CD4-positive, alpha-beta T cell treated with Interleukin-17A for 4 hours (primary cell): ENCODE measurements around the gene ZW10.
"Not testable (repeated sequence)": the region's sequence is repeated elsewhere in the genome, so short reads cannot be mapped to it uniquely, and the experiment has no call there.

ENCODE experiments used
- DNase-seq: peaks from one replicate; pipeline ENCODE4 v3.0.0-alpha.2; 2020; ENCODE audit warnings: mixed read lengths

Gene ZW10

DNA sequence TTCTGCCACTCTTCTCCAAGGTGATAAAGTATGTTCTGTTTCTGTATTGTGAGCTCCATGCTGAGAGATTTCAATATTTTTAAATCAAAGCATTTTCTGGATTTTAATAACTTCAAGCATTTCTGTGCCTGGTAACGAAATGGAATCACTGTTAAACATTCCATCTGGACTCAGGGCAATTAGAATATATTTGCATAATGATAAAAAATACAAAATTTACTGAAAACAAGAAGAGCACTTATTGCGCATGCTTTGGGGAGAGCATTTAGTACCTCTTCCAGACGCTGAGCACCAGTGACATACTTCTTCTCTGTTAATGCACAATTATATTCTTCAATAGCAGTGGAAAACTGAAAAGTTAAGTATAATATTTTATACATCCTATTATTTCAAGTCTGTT, 13.3 kb downstream of the ZW10 start:
- no peak for DNase-seq

GRCh38 chr11:113752932-113753331, 20.6 kb downstream of the ZW10 start:
- no peak for DNase-seq

- no peak for DNase-seq
Observed at GRCh38 chr11:113736323-113736722, 37.2 kb downstream of the ZW10 start.

GRCh38 chr11:113732092-113732491, 41.4 kb downstream of the ZW10 start:
- no peak for DNase-seq

DNA sequence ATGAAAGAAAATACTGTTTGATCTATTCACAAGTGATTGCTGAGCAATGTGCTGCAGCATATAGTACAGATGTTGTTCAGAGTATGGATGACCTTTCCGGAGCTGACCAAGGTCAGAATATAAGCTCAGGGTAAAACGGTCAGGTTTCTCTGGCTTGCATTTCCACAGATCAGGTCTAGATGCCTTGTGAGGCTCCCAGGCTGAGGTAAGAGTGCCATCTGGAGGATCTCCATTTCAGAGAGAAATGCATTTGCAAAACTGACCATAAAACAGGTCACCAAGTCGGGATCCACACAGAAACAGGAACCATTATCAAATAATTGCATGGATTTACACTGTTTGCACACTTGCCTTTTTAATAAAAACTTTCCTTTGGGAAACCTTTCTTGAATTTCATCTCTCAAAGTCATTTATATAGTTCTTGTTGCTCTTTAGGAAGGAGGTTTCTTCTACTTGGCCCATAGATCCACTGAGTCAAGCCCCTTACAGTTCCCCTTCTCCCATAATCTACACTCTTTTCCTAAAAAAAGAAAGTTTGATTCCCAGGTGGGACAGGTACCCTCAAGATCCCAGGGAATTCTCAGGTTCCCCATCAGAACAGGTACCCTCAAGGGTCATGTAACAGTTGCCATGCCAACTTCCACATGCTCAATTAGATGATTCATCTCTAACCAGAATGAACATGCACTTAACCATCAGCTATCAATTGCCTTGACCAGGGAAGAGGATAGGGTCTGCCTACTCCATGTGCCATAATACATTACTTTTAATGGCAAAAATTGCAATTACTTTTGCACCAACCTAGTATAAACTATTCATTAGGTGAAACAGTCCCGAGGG, 42.4 kb downstream of the ZW10 start:
- DNase-seq: no peak

DNA sequence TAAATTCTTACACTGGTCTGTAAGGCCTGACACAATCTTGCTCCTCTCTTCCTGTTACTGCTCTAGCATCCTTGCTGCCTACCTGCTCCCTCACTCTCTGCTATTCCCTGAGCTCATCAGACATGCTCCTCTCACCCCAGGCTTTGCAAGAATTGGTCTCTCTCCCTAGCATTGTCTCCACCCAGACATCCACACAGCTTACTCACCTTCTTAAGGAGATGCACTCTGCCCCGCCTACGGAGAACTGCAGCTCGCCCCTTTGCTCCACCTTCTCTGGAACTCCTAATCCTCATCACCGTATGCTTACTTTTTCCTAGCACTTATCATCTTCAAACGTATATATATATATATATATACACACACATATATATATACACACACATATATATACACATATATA, 44.0 kb downstream of the ZW10 start:
- no peak for DNase-seq

DNA sequence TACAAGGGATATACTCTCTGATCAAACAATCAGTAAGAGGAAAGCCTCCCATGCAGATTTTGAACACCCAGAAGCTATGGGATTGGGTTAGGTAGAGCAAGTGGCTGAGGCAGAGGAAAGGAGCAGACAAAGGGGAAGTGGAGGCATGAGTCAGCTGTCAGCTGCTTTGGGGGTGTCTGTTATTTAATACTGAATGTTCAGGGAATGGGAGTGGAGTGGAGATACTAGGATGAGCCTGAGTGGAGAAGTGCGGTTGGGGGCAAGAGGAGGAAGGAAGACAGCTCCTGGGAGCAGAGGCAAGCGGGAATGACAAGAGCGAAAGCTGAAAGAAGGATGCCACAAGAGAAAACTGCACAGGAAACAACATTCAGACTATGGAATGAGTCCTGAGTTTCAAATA, 44.7 kb downstream of the ZW10 start:
- no peak for DNase-seq

DNA sequence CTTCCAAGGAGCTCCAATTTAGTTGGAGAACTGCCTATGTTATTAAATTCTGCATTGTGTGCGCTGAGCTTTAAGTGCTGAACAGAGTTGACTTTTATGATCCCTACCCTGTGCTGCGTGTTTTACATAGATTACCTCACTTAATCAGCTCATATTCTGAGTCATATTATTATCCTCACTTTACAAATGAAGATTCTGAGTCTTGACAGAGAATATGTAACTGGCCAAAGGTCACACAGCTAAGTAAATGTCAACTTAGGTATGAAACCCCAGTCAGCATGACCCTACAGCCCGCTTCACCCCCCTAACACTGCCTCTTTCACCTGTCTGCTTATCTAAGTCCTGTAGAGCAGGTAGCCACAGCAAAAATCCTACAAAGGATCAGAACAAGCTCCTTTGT, 47.6 kb downstream of the ZW10 start:
- DNase-seq: no peak

GRCh38 chr11:113725407-113725806, 48.1 kb downstream of the ZW10 start:
- no peak for DNase-seq

DNA sequence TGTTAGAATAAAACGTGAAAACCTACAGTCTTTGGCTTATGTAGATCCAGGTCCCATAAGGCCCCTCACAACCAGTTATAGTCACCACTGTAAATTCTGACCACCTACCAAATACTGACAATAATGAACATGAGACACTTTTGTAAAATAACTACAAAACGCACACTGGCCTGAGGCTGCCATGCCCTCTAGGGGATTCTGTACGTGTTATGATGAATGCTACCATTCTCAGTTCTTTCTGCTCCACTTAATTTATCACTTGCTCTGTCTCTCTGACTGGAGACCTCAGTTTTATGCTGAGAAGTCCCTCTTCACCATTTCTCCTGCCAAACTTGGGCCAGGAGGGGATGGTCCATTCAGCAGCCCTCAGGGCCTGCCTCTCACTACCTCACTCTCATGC, 48.7 kb downstream of the ZW10 start:
- DNase-seq: no peak

DNA sequence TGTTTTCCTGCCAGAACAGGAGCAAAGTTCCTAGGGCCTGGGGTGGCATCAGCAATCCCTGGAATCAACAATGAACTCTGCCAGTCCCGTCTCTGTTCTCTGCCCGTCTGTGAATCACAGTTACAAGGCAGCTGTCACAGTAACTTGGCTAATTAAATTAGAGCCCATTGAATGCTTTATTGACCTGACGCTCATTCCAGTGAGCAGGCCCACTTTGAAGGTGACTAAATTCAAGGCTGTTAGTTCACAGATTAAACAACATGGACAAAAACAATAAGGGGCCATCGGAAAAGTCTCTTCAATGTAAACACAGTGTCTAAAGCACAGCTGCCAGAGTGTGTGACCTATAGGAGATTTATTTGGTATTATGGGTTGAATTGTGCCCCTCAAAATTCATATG, 49.7 kb downstream of the ZW10 start:
- no peak for DNase-seq

GRCh38 chr11:113722934-113723333, 50.6 kb downstream of the ZW10 start:
- no peak for DNase-seq

DNA sequence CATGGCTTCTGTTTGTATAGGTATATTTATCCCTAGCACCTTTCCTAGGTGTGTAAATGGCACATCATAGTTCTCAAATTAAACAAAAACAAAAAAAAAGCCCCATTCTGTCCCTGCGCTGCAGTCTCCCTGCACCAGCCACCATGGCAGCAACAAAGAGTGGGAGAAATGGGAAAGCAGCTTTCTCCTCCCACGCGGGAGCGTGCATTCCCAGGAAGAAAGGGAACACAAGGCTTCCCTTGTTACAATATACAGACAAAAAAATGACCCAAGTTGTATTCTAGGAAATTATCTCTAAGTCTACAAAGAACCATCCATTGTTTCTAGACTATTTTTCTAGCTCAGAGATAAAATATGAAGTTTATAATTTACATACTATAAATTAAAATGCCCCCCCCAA, 51.3 kb downstream of the ZW10 start:
- DNase-seq: no peak

GRCh38 chr11:113721462-113722066, 51.9 kb downstream of the ZW10 start:
- DNase-seq: no peak

DNA sequence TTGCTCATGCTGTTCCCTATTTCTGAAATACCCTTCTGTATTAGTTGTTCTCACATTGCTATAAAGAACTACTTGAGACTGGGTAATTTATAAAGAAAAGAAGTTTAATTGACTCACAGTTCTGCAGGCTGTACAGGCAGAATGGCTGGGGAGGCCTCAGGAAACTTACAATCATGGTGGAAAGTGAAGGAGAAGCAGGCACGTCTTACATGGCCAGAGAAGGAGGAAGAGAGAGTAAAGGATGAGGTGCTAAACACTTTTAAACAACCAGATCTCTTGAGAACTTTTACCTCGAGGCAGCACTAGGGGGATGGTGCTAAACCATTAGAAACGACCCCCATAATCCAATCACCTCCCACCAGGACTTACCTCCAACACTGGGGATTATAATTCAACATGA, 53.0 kb downstream of the ZW10 start:
- DNase-seq: not testable (repeated sequence)

GRCh38 chr11:113715882-113716625, 57.4 kb downstream of the ZW10 start:
- no peak for DNase-seq

DNA sequence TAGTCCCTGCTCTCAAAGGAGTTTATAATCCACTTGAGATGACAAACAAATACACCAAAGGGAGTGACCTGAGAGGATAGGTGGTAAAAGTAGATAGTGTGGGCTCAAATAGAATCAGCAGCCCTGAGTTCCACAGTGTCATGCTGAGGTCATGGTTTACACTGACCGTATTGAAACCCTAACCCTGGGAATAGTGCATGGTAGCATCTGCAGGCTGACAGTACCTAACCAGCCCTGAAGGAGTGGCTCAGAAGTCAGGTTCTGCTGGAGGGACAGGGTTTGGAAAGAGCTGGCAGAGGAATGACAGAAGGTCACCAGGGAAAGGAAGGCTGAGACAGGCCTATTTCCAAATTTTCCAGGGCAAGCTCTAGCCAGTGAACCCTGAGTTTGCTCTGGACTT, 58.2 kb downstream of the ZW10 start:
- no peak for DNase-seq

- no peak for DNase-seq
Observed at GRCh38 chr11:113710989-113711388, 62.5 kb downstream of the ZW10 start.

GRCh38 chr11:113705871-113706655, 67.4 kb downstream of the ZW10 start, which contains the start of gene TMPRSS5:
TMPRSS5 (minus strand) TSS chr11:113706308; CDS start chr11:113706224, 84 bp downstream.
- no peak for DNase-seq

- DNase-seq: not testable (repeated sequence)
Observed at GRCh38 chr11:113703551-113703950, 69.9 kb downstream of the ZW10 start.

DNA sequence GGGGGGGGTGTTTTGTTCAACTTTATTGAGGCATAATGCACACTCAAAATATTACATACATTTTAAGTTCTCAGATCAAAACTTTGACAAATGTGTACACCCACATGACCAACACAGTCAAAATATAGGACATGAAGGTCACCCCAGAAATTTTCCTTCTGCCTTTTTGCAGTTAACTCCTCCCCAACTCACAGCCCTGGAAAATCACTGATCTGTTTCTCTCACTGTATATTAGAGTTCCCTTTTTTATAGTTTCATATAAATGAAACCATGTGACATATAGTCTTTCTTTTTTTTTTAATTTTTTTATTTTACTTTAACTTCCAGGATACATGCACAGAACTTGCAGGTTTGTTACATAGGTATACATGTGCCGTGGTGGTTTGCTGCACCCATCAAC, 72.0 kb downstream of the ZW10 start:
- DNase-seq: no peak

GRCh38 chr11:113698515-113698914, 75.0 kb downstream of the ZW10 start:
- DNase-seq: no peak
